WTC11 (cell line): ENCODE data around the gene ITPRIP. TPM values are rescaled to one million over a fixed set of nuclear protein-coding genes. Genes with fewer than 3 reads are reported as not detected.

Source experiments
- ATAC-seq: fragments of 200-7000 bp; cut with Tn5 transposase; 2 replicates; pipeline ENCODE4 v1.10.0; 2021; ENCODE audit warnings: mild to moderate bottlenecking, moderate library complexity
- CTCF ChIA-PET: fragments of 300-600 bp; sonication (Branson Sonifier 250); formaldehyde crosslinking; loops from one replicate; lab custom pipeline; 2021; ENCODE audit warnings: antibody characterized with exemption; lab: Charles Lee
- POLR2A ChIA-PET: fragments of 350-600 bp; sonication (Branson Sonifier 250); formaldehyde crosslinking; loops from one replicate; lab custom pipeline; 2021; ENCODE audit warnings: antibody characterized with exemption; lab: Charles Lee
- DNase-seq: peaks from one replicate; pipeline ENCODE4 v3.0.0; 2021; ENCODE audit warnings: low spot score
- H3K27ac Mint-ChIP-seq: 2 replicates; pipeline ENCODE4 v1.8.0; 2021; ENCODE audit warnings: mixed read lengths
- H3K27me3 Mint-ChIP-seq: 2 replicates; pipeline ENCODE4 v1.8.0; 2021; ENCODE audit warnings: low read depth, mild to moderate bottlenecking, moderate library complexity, mixed read lengths
- H3K36me3 Mint-ChIP-seq: 2 replicates; pipeline ENCODE4 v1.8.0; 2021; ENCODE audit warnings: mixed read lengths
- H3K4me1 Mint-ChIP-seq: 2 replicates; pipeline ENCODE4 v1.8.0; 2022; ENCODE audit warnings: mixed read lengths
- H3K4me3 Mint-ChIP-seq: 2 replicates; pipeline ENCODE4 v1.8.0; 2021; ENCODE audit warnings: mild to moderate bottlenecking, moderate library complexity, mixed read lengths
- H3K9me3 Mint-ChIP-seq: 2 replicates; pipeline ENCODE4 v1.8.0; 2021; ENCODE audit warnings: mixed read lengths
- EMX1 ChIP-seq: fragments of 250-450 bp; sonication (Bioruptor Pico); IDR thresholded peaks from 2 replicates; pipeline ENCODE4 v1.8.0; 2021; ENCODE audit warnings: mild to moderate bottlenecking
- GABPB1 ChIP-seq: sonication (generic); formaldehyde crosslinking; IDR thresholded peaks from 2 replicates; pipeline ENCODE4 v1.8.1; 2023; ENCODE audit warnings: mild to moderate bottlenecking, missing genetic modification reagents
- HMGA2 ChIP-seq: fragments of 250-450 bp; sonication (Bioruptor Pico); IDR thresholded peaks from 2 replicates; pipeline ENCODE4 v1.4.0; 2021; ENCODE audit warnings: mild to moderate bottlenecking, moderate library complexity
- IRF2 ChIP-seq: sonication (generic); formaldehyde crosslinking; IDR thresholded peaks from 2 replicates; pipeline ENCODE4 v1.8.0; 2022; ENCODE audit warnings: low read depth, missing genetic modification reagents, borderline replicate concordance
- OVOL2 ChIP-seq: fragments of 250-450 bp; sonication (Bioruptor Pico); IDR thresholded peaks from 2 replicates; pipeline ENCODE4 v1.9.0; 2021; ENCODE audit warnings: mild to moderate bottlenecking, borderline replicate concordance
- TEAD1 ChIP-seq: sonication (generic); formaldehyde crosslinking; IDR thresholded peaks from 2 replicates; pipeline ENCODE4 v1.8.0; 2022; ENCODE audit warnings: mild to moderate bottlenecking, missing genetic modification reagents
- ZBTB43 ChIP-seq: sonication (generic); formaldehyde crosslinking; IDR thresholded peaks from 2 replicates; pipeline ENCODE4 v1.8.1; 2023; ENCODE audit warnings: mild to moderate bottlenecking, missing genetic modification reagents
- ZNF263 ChIP-seq: sonication (generic); formaldehyde crosslinking; IDR thresholded peaks from 2 replicates; pipeline ENCODE4 v1.8.1; 2022; ENCODE audit warnings: low read depth, mild to moderate bottlenecking, moderate library complexity, missing genetic modification reagents
- ZNF396 ChIP-seq: fragments of 250-450 bp; sonication (Bioruptor Pico); IDR thresholded peaks from 2 replicates; pipeline ENCODE4 v1.8.0; 2021; ENCODE audit warnings: mild to moderate bottlenecking, moderate library complexity, borderline replicate concordance
- ZNF512 ChIP-seq: sonication (generic); formaldehyde crosslinking; IDR thresholded peaks from 2 replicates; pipeline ENCODE4 v1.8.1; 2022; ENCODE audit warnings: missing genetic modification reagents, borderline replicate concordance
- total RNA-seq: library from RNA; stranded (reverse); gene quantifications from 3 replicates; pipeline ENCODE4 v1.2.3, GENCODE V29; 2021
- TF ChIP-seq, protein P1 (sequence below): fragments of 200-600 bp; IDR thresholded peaks from 2 replicates; pipeline ENCODE4 v1.8.0; 2022; ENCODE audit warnings: antibody characterized with exemption
- TF ChIP-seq, protein P2 (sequence below): sonication (generic); formaldehyde crosslinking; conservative IDR thresholded peaks from 2 replicates; pipeline ENCODE4 v1.8.1; 2022; ENCODE audit warnings: mild to moderate bottlenecking, missing genetic modification reagents
- TF ChIP-seq, protein P3 (sequence below): sonication (generic); formaldehyde crosslinking; IDR thresholded peaks from 2 replicates; pipeline ENCODE4 v1.8.0; 2022; ENCODE audit warnings: mild to moderate bottlenecking, missing genetic modification reagents
- TF ChIP-seq, protein P4 (sequence below): fragments of 250-450 bp; sonication (Bioruptor Pico); IDR thresholded peaks from 2 replicates; pipeline ENCODE4 v1.9.0; 2021; ENCODE audit warnings: mild to moderate bottlenecking
- TF ChIP-seq, protein P5 (sequence below): sonication (generic); formaldehyde crosslinking; IDR thresholded peaks from 2 replicates; pipeline ENCODE4 v1.8.1; 2022; ENCODE audit warnings: low read depth, mild to moderate bottlenecking, moderate library complexity, missing genetic modification reagents, borderline replicate concordance

ITPRIP gene
- total RNA-seq, 1 experiment from 2014 or later, result 16.8 TPM

GRCh38 chr10:104349623-104350126 lies 11.4 kb upstream of the ITPRIP start:
- Mint-ChIP-seq H3K36me3 (no peaks in the 10 kb centered on the region), H3K27me3 (peaks cover 10% of the 10 kb centered on the region), H3K4me3 (no peak overlapping the region), H3K9me3 (no peaks in the 10 kb centered on the region), H3K4me1 (peaks cover 9% of the 10 kb centered on the region), H3K27ac (no peak overlapping the region)
- POLR2A ChIA-PET, result interaction anchor here (1.4 kb wide), 1 partner anchor 12 kb away, joined by 3 read pairs; the partner anchor contains the start of gene ITPRIP
- CTCF ChIA-PET, result interaction anchor here (1.1 to 3.3 kb wide), 6 partner anchors 11 to 75 kb away, joined by 3 to 40 read pairs (median 12); partner anchors contain the start of gene ITPRIP
- peak; percentile 15 for ATAC-seq
- TF ChIP-seq TEAD1 (CRISPR knock-in tag) (0 out of 2 replicates have a peak, but pooled peaks have one; percentile 34), GABPB1 (peak; percentile 98)
- TF ChIP-seq, protein P1, sequence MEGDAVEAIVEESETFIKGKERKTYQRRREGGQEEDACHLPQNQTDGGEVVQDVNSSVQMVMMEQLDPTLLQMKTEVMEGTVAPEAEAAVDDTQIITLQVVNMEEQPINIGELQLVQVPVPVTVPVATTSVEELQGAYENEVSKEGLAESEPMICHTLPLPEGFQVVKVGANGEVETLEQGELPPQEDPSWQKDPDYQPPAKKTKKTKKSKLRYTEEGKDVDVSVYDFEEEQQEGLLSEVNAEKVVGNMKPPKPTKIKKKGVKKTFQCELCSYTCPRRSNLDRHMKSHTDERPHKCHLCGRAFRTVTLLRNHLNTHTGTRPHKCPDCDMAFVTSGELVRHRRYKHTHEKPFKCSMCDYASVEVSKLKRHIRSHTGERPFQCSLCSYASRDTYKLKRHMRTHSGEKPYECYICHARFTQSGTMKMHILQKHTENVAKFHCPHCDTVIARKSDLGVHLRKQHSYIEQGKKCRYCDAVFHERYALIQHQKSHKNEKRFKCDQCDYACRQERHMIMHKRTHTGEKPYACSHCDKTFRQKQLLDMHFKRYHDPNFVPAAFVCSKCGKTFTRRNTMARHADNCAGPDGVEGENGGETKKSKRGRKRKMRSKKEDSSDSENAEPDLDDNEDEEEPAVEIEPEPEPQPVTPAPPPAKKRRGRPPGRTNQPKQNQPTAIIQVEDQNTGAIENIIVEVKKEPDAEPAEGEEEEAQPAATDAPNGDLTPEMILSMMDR, result no peak
- TF ChIP-seq, protein P2, sequence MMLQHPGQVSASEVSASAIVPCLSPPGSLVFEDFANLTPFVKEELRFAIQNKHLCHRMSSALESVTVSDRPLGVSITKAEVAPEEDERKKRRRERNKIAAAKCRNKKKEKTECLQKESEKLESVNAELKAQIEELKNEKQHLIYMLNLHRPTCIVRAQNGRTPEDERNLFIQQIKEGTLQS (CRISPR knock-in tag), result no peak
- DNase-seq, result no peak

DNA sequence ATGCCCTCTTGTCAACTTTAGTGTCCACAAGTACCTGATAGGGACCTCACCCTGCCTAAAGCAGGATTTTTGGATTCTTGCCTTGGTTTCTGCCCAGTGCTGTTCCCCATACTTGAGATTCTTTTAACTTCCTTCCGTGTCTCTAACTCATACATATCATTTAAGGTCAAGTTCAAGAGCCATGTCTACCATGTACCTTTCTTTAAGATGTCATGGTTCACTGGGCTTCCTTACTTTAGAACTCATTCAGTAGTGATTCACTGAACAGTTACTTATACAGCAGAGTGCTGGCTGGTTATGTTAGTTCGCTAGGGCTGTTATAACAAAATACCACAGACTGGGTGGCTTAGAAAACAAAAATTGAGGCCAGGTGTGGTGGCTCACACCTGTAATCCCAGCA lies 10.3 kb upstream of the ITPRIP start:
- H3K27me3 Mint-ChIP-seq, result peaks cover 10% of the 10 kb centered on the region
- ATAC-seq, result no peak

GRCh38 chr10:104347295-104348045 lies 9.2 kb upstream of the ITPRIP start:
- ATAC-seq (no peak), DNase-seq (no peak)
- ChIA-PET CTCF (interaction anchor here (1.9 to 2.1 kb wide), 2 partner anchors 41 to 73 kb away, joined by 7 to 10 read pairs; no protein-coding TSS in a partner anchor), POLR2A (no interaction called here)
- Mint-ChIP-seq H3K27ac (no peak overlapping the region), H3K9me3 (no peaks in the 10 kb centered on the region), H3K4me3 (no peak overlapping the region), H3K36me3 (no peaks in the 10 kb centered on the region), H3K4me1 (peaks cover 11% of the 10 kb centered on the region), H3K27me3 (peaks cover 4% of the 10 kb centered on the region)
- TF ChIP-seq, protein P3, sequence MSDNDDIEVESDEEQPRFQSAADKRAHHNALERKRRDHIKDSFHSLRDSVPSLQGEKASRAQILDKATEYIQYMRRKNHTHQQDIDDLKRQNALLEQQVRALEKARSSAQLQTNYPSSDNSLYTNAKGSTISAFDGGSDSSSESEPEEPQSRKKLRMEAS (CRISPR knock-in tag), result no peak
- TF ChIP-seq EMX1 (CRISPR knock-in tag) (no peak), IRF2 (no peak), OVOL2 (no peak), HMGA2 (no peak)
- TF ChIP-seq, protein P4, sequence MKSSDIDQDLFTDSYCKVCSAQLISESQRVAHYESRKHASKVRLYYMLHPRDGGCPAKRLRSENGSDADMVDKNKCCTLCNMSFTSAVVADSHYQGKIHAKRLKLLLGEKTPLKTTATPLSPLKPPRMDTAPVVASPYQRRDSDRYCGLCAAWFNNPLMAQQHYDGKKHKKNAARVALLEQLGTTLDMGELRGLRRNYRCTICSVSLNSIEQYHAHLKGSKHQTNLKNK (CRISPR knock-in tag), result no peak

More for the DNA sequence above, 10.3 kb upstream of the ITPRIP start:
- Mint-ChIP-seq H3K36me3 (no peaks in the 10 kb centered on the region), H3K4me1 (peaks cover 9% of the 10 kb centered on the region), H3K9me3 (no peaks in the 10 kb centered on the region), H3K27ac (no peak overlapping the region), H3K4me3 (no peak overlapping the region)
- ChIA-PET POLR2A (no interaction called here), CTCF (interaction anchor here (1.3 to 3.0 kb wide), 2 partner anchors 10 to 56 kb away, joined by 15 to 16 read pairs; partner anchors contain the start of gene ITPRIP)
- no peak for DNase-seq
- TF ChIP-seq ZNF396 (CRISPR knock-in tag) (no peak), ZNF263 (no peak)
- TF ChIP-seq, protein P5, sequence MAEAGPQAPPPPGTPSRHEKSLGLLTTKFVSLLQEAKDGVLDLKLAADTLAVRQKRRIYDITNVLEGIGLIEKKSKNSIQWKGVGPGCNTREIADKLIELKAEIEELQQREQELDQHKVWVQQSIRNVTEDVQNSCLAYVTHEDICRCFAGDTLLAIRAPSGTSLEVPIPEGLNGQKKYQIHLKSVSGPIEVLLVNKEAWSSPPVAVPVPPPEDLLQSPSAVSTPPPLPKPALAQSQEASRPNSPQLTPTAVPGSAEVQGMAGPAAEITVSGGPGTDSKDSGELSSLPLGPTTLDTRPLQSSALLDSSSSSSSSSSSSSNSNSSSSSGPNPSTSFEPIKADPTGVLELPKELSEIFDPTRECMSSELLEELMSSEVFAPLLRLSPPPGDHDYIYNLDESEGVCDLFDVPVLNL (CRISPR knock-in tag), result no peak

DNA sequence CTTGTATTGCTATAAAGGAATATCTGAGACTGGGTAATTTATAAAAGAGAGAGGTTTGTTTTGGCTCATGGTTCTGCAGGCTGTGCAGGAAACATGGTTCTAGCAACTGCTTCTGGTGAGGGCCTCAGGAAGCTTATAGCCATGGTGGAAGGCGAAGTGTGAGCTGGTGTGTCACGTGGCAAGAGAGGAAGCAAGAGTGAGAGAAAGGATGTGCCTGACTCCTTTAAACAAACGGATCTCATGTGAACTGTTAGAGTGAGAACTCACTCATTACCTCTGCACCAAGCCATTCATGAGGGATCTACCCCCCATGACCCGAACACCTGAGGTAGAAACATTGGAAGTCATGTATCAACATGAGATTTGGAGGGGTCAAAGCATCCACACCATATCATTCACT lies 7.7 kb upstream of the ITPRIP start:
- POLR2A ChIA-PET, result no interaction called here
- H3K27me3 Mint-ChIP-seq, result no peaks in the 10 kb centered on the region

More for the DNA sequence above, 7.7 kb upstream of the ITPRIP start:
- H3K27ac Mint-ChIP-seq, result peak overlapping the region; percentile 37
- peaks cover 9% of the 10 kb centered on the region for H3K4me1 Mint-ChIP-seq
- no peak for TF ChIP-seq ZBTB43 (CRISPR knock-in tag)
- TF ChIP-seq, protein P4 (CRISPR knock-in tag), result no peak
- no peak for TF ChIP-seq ZNF512 (CRISPR knock-in tag)
- CTCF ChIA-PET, result interaction anchor here (0.7 to 2.1 kb wide), 3 partner anchors 8 to 54 kb away, joined by 3 to 10 read pairs (median 4); no protein-coding TSS in a partner anchor
- DNase-seq (no peak), ATAC-seq (no peak)
- no peaks in the 10 kb centered on the region for H3K36me3 Mint-ChIP-seq
- no peaks in the 10 kb centered on the region for H3K9me3 Mint-ChIP-seq
- H3K4me3 Mint-ChIP-seq, result no peak overlapping the region
